ENCODE measurements around the gene ANKRD16.
"Not testable (repeated sequence)": the region's sequence is repeated elsewhere in the genome, so short reads cannot be mapped to it uniquely, and the experiment has no call there.

The ANKRD16 gene

DNA sequence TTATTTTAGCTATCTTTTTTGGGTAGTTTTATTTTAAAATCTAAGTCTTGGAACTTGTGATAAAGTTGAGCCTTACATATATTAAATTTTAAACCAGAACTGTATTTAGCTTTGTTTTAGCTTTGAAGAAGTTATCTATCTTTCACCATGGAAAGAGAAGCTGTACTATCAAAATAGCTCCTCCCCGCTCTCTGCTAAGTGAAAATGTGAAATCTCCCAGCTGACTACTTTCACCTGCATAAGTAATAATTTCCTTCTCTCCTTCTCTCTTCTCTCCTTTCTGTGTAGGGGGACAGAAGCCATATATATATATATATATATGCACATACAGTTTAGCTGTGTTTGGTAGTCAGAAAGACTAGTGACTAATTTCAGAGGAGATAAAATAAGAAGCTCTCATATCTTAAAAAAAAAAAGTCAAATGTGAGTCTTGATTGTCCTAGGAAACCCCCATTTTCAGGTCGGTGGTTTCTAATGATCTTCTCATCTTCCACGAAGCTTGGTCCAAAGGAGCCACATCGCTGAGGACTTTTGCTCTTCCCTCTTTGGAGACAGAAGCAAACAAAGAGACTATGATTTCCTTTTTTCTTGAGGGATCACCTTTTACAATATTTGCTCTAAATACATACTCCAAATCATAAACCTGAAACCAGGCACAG, 45.9 kb downstream of the ANKRD16 start:
- peak; percentile 39 for DNase-seq (ENCODE audit: low spot score)
- TF ChIP-seq, protein P1, sequence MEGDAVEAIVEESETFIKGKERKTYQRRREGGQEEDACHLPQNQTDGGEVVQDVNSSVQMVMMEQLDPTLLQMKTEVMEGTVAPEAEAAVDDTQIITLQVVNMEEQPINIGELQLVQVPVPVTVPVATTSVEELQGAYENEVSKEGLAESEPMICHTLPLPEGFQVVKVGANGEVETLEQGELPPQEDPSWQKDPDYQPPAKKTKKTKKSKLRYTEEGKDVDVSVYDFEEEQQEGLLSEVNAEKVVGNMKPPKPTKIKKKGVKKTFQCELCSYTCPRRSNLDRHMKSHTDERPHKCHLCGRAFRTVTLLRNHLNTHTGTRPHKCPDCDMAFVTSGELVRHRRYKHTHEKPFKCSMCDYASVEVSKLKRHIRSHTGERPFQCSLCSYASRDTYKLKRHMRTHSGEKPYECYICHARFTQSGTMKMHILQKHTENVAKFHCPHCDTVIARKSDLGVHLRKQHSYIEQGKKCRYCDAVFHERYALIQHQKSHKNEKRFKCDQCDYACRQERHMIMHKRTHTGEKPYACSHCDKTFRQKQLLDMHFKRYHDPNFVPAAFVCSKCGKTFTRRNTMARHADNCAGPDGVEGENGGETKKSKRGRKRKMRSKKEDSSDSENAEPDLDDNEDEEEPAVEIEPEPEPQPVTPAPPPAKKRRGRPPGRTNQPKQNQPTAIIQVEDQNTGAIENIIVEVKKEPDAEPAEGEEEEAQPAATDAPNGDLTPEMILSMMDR (IDR thresholded peaks at IDR 0.05; ENCODE audit: extremely low read depth, missing control alignments): no peak

GRCh38 chr10:5841965-5842364, 47.7 kb downstream of the ANKRD16 start:
- TF ChIP-seq, protein P1 (IDR thresholded peaks at IDR 0.05; ENCODE audit: extremely low read depth, missing control alignments): no peak
- no peak for DNase-seq (ENCODE audit: low spot score)

DNA sequence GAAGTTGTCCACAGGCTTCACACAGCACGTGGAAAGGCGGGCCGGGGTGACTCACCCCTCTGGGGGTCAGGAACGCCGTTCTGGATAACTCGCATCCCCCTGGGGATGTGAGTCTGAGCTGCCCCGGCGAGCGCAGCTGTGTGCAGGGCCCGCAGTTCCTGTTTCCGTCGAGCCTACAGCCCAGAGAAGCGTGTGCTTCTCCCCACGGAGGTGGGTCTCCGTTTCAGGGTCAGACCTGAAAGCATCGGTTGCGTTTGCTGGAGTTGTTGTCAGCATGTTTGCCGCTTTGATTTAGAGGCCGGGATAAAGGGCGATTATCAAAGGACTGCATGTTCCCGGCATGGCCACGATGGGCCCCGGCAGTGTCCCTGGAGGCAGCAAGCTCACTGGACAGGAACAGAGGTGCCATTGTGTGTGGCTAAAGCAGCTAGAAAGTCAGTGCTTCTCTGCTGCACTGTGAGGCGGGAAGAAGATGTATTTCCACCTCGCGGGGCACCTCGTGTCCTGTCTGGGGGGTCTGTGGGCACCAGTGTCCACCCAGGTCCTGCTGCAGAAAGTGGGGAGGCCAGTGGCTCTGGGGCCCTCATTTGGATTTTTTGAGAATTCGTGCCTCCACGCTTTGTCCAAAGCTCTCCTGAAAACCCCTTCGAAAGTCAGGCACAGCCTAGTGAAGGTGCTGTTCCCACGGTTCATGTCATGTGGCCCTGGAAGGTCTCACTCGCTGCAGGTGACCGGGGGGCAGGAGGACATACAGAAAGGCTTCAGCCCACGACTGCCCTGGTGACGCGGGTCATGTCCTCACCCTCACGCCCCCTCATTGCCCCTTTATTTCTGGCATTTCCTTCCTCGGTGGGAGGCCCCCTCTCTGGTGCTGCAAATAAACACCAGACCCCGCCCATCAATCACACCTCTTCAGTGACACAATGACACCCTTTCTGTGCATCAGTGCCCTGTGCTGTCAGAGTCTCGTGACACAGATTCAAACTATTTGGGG, 49.1 kb downstream of the ANKRD16 start:
- TF ChIP-seq, protein P1 (IDR thresholded peaks at IDR 0.05; ENCODE audit: extremely low read depth, missing control alignments): no peak
- peak; percentile 71 for DNase-seq (ENCODE audit: low spot score)

DNA sequence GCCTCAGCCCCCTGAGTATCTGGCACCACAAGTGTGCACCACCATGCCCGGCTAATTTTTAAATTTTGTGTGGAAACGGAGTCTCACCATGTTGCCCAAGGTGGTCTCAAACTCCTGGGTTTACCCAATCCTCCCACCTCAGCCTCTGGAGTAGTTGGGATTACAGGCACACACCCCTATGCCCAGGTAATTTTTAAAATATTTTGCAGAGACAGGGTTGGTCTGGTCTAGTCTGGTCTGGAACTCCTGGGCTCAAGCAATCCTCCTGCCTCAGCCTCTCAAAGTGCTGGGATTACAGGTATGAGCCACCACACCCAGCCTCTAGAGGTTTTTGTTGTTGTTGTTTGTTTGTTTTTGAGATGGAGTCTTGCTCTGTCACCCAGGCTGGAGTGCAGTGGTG, 53.5 kb downstream of the ANKRD16 start:
- not testable (repeated sequence) for DNase-seq (ENCODE audit: low spot score)

DNA sequence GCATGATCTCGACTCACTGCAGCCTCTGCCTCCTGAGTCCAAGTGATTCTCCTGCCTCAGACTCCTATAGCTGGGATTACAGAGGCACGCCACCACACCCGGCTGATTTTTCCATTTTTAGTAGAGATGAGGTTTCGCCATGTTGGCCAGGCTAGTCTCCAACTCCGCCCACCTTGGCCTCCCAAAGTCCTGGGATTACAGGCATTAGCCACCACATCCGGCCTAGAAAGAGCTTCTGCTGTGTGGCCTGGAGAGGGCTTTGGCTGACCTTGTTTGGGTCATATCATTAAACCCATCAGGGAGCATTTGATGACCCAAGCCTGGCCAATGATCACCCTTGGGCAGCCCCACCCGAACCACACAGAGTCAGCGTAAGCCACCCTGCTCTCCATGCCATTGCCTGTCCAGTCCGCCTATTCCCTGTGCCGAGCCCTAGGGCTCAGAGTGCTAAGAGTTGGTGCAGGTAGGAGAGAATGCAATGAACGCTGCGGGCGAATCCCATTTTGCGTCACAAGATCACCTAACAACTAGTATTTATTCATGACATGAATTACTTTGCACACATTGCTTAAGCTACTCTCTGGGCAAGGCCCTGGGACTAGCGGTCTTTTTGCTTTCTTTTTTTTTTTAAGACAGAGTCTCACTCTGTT, 54.1 kb downstream of the ANKRD16 start:
- TF ChIP-seq, protein P1 (IDR thresholded peaks at IDR 0.05; ENCODE audit: extremely low read depth, missing control alignments): no peak

GRCh38 chr10:5833814-5834213, 55.9 kb downstream of the ANKRD16 start:
- DNase-seq (ENCODE audit: low spot score): no peak
- TF ChIP-seq, protein P1 (IDR thresholded peaks at IDR 0.05; ENCODE audit: extremely low read depth, missing control alignments): no peak

More for the DNA sequence above, 54.1 kb downstream of the ANKRD16 start:
- no peak for DNase-seq (ENCODE audit: low spot score)

DNA sequence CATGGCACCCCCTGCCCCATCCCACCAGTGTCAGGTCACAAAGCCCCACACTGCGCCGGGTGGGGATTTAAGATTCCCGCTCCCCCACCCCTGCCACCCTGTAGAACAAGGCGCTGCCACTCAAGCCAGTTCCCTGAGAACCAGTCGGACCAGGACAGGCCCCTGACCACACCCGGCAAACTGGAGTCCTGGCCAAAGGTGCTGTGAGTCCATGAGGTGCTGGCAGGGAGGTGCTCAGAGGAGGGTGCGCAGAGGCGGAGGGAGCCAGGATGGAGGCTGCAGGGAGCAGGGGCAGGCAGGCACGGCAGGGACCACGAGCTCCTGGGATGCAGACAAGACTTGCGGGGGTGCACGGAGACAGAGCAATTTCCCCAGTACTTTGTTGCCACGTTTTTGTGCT, 56.7 kb downstream of the ANKRD16 start:
- TF ChIP-seq, protein P1 (IDR thresholded peaks at IDR 0.05; ENCODE audit: extremely low read depth, missing control alignments): no peak
- DNase-seq (ENCODE audit: low spot score): no peak

Data from GM20000 (cell line).